Measurements from ENCODE around the gene MSI2. TPM values are rescaled to one million over a fixed set of nuclear protein-coding genes. Genes with fewer than 3 reads are reported as not detected.

The MSI2 gene
- total RNA-seq, 1 donor: 46.6 TPM

- H3K9me3 ChIP-seq (ENCODE audit: low read depth, low read length): no peaks in the 10 kb centered on the region
- peaks cover 21% of the 10 kb centered on the region for H3K4me1 ChIP-seq (ENCODE audit: insufficient read depth, low read length)
- H3K27me3 ChIP-seq (ENCODE audit: insufficient read depth, low read length): no peaks in the 10 kb centered on the region
- no peak overlapping the region for H3K4me3 ChIP-seq (ENCODE audit: low read length)
Measured at GRCh38 chr17:57534863-57535248, 278.5 kb downstream of the MSI2 start.

- no peaks in the 10 kb centered on the region for H3K27me3 ChIP-seq (ENCODE audit: insufficient read depth, low read length)
- no peaks in the 10 kb centered on the region for H3K9me3 ChIP-seq (ENCODE audit: low read depth, low read length)
- no peak overlapping the region for H3K4me3 ChIP-seq (ENCODE audit: low read length)
- H3K4me1 ChIP-seq (ENCODE audit: insufficient read depth, low read length): peaks cover 21% of the 10 kb centered on the region
Measured at GRCh38 chr17:57535249-57535966, 279.1 kb downstream of the MSI2 start.

- Histone ChIP-seq H3K27me3 (ENCODE audit: insufficient read depth, low read length) (no peaks in the 10 kb centered on the region), H3K9me3 (ENCODE audit: low read depth, low read length) (no peaks in the 10 kb centered on the region), H3K4me1 (ENCODE audit: insufficient read depth, low read length) (peaks cover 21% of the 10 kb centered on the region), H3K4me3 (ENCODE audit: low read length) (no peak overlapping the region)
Measured at GRCh38 chr17:57536289-57536688, 280.0 kb downstream of the MSI2 start.

- Histone ChIP-seq H3K9me3 (ENCODE audit: low read depth, low read length) (no peaks in the 10 kb centered on the region), H3K4me1 (ENCODE audit: insufficient read depth, low read length) (peaks cover 21% of the 10 kb centered on the region), H3K27me3 (ENCODE audit: insufficient read depth, low read length) (no peaks in the 10 kb centered on the region), H3K4me3 (ENCODE audit: low read length) (no peak overlapping the region)
Measured at GRCh38 chr17:57536789-57537523, 280.6 kb downstream of the MSI2 start.

GRCh38 chr17:57537524-57538410, 281.4 kb downstream of the MSI2 start:
- Histone ChIP-seq H3K4me1 (ENCODE audit: insufficient read depth, low read length) (peaks cover 21% of the 10 kb centered on the region), H3K9me3 (ENCODE audit: low read depth, low read length) (no peaks in the 10 kb centered on the region), H3K4me3 (ENCODE audit: low read length) (no peak overlapping the region), H3K27me3 (ENCODE audit: insufficient read depth, low read length) (no peaks in the 10 kb centered on the region)

GRCh38 chr17:57538736-57539456, 282.6 kb downstream of the MSI2 start:
- no peaks in the 10 kb centered on the region for H3K9me3 ChIP-seq (ENCODE audit: low read depth, low read length)
- peaks cover 21% of the 10 kb centered on the region for H3K4me1 ChIP-seq (ENCODE audit: insufficient read depth, low read length)
- no peak overlapping the region for H3K4me3 ChIP-seq (ENCODE audit: low read length)
- no peaks in the 10 kb centered on the region for H3K27me3 ChIP-seq (ENCODE audit: insufficient read depth, low read length)

- Histone ChIP-seq H3K9me3 (ENCODE audit: low read depth, low read length) (no peaks in the 10 kb centered on the region), H3K4me1 (ENCODE audit: insufficient read depth, low read length) (peaks cover 21% of the 10 kb centered on the region), H3K4me3 (ENCODE audit: low read length) (no peak overlapping the region), H3K27me3 (ENCODE audit: insufficient read depth, low read length) (no peaks in the 10 kb centered on the region)
Measured at GRCh38 chr17:57539529-57540301, 283.4 kb downstream of the MSI2 start.

GRCh38 chr17:57540596-57540995, 284.3 kb downstream of the MSI2 start:
- no peak overlapping the region for H3K4me3 ChIP-seq (ENCODE audit: low read length)
- peaks cover 21% of the 10 kb centered on the region for H3K4me1 ChIP-seq (ENCODE audit: insufficient read depth, low read length)
- no peaks in the 10 kb centered on the region for H3K9me3 ChIP-seq (ENCODE audit: low read depth, low read length)
- no peaks in the 10 kb centered on the region for H3K27me3 ChIP-seq (ENCODE audit: insufficient read depth, low read length)

GRCh38 chr17:57541049-57541448, 284.7 kb downstream of the MSI2 start:
- H3K4me3 ChIP-seq (ENCODE audit: low read length): no peak overlapping the region
- H3K4me1 ChIP-seq (ENCODE audit: insufficient read depth, low read length): peaks cover 21% of the 10 kb centered on the region
- no peaks in the 10 kb centered on the region for H3K27me3 ChIP-seq (ENCODE audit: insufficient read depth, low read length)
- H3K9me3 ChIP-seq (ENCODE audit: low read depth, low read length): no peaks in the 10 kb centered on the region

GRCh38 chr17:57541472-57542394, 285.4 kb downstream of the MSI2 start:
- Histone ChIP-seq H3K4me1 (ENCODE audit: insufficient read depth, low read length) (peaks cover 20% of the 10 kb centered on the region), H3K27me3 (ENCODE audit: insufficient read depth, low read length) (no peaks in the 10 kb centered on the region), H3K9me3 (ENCODE audit: low read depth, low read length) (no peaks in the 10 kb centered on the region), H3K4me3 (ENCODE audit: low read length) (no peak overlapping the region)

- H3K4me1 ChIP-seq (ENCODE audit: insufficient read depth, low read length): peaks cover 13% of the 10 kb centered on the region
- no peaks in the 10 kb centered on the region for H3K27me3 ChIP-seq (ENCODE audit: insufficient read depth, low read length)
- no peaks in the 10 kb centered on the region for H3K9me3 ChIP-seq (ENCODE audit: low read depth, low read length)
- H3K4me3 ChIP-seq (ENCODE audit: low read length): no peak overlapping the region
Measured at GRCh38 chr17:57542510-57542909, 286.2 kb downstream of the MSI2 start.

- H3K27me3 ChIP-seq (ENCODE audit: insufficient read depth, low read length): no peaks in the 10 kb centered on the region
- peaks cover 5% of the 10 kb centered on the region for H3K4me1 ChIP-seq (ENCODE audit: insufficient read depth, low read length)
- no peak overlapping the region for H3K4me3 ChIP-seq (ENCODE audit: low read length)
- H3K9me3 ChIP-seq (ENCODE audit: low read depth, low read length): no peaks in the 10 kb centered on the region
Measured at GRCh38 chr17:57543230-57543629, 286.9 kb downstream of the MSI2 start.

- Histone ChIP-seq H3K4me1 (ENCODE audit: insufficient read depth, low read length) (peaks cover 2% of the 10 kb centered on the region), H3K4me3 (ENCODE audit: low read length) (no peak overlapping the region), H3K27me3 (ENCODE audit: insufficient read depth, low read length) (no peaks in the 10 kb centered on the region), H3K9me3 (ENCODE audit: low read depth, low read length) (no peaks in the 10 kb centered on the region)
Measured at GRCh38 chr17:57544401-57544800, 288.1 kb downstream of the MSI2 start.
